HG02840 (cell line): ENCODE measurements around the gene BCAS4.
A peak's percentile ranks its signal among the peaks of the same experiment; 100 is the strongest.
"Not testable (repeated sequence)": the region's sequence is repeated elsewhere in the genome, so short reads cannot be mapped to it uniquely, and the experiment has no call there.

Experiments used
- ATAC-seq: cut with Tn5 transposase; IDR thresholded peaks from one replicate; pipeline ENCODE4 v1.9.1; 2021; ENCODE audit warnings: mild to moderate bottlenecking, moderate library complexity, moderate number of reproducible peaks; ENCODE audit not compliant: unreplicated experiment, low FRiP score

The BCAS4 gene

GRCh38 chr20:50769551-50770085 lies 25.2 kb upstream of the BCAS4 start:
- not testable (repeated sequence) for ATAC-seq

GRCh38 chr20:50771419-50772080 lies 23.3 kb upstream of the BCAS4 start:
- ATAC-seq = not testable (repeated sequence)

DNA sequence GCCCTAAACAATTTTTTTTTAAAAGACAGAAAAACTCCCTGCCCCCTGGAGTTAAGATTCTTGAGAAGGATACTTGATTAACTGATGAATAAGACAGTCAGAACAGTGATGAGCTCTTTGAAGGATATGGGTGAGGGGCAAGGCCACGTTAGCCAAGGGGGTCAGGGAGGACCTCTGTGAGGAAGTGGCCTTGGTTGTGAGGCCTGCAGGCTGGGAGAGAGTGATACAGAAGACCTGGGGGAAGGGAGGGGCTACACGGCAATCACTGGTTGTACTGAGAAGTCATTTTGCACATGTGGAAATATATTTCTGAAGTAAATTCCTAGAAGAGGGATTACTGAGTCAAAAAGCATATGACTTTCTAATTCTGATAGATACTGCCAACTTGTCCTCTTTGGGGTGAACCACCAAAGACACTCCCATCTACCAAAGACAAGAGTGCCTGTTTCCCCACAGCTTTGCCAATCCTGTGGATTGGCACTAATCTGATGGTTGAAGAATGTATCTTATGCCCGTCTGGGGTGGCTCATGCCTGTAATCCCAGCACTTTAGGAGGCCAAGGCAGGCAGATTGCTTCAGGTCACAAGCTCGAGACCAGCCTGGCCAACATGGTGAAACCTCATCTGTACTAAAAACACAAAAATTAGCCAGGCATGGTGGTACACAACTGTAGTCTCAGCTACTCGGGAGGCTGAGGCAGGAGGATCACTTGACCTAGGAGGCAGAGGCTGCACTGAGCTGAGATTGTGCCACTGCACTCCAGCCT lies 22.3 kb upstream of the BCAS4 start:
- ATAC-seq = no peak

DNA sequence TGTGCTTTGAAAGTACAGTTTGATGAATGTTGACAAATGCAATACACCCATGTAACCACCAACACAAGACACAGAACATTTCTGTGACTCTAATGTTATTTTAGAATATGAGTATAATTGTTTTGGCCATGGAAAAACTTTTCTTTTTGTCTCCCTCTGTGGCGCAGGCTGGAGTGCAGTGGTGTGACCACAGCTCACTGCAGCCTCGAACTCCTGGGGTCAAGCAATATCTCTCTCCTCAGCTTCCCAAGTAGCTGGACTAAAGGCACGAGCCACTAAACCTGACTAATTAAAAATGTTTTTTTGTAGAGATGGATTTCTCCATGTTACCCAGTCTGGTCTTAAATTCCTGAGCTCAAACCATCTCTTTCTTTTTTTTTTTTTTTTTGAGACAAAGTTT lies 20.3 kb upstream of the BCAS4 start:
- no peak for ATAC-seq

DNA sequence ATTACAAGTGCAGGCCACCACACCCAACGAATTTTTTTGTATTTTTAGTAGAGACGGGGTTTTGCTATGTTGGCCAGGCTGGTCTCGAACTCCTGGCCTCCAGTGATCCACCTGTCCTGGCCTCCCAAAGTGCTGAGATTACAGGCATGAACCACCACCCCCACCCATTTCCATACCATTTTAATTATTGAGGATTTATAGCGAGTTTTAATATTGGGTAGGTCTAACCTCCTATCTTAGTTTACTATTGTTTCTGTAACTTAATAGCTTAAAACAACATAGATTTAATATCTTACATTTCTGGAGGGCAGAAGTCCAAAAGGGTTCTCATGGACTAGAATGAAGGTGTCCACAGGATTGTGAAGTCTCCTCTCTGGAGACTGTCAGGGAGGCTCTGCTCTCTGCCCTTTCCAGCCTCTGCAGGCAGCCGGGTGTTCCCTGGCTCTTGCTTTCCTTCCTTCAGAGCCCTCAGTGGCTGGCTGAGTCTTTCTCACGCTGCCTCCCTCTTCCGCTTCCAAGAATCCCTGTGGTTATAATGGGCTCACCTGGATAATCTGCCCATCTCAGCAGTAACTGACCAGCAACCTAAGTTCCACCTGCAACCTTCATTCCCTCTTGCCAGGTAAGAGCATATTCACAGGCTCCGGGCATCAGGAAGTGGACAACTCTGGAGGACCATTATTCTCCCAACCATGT lies 18.6 kb upstream of the BCAS4 start:
- no peak for ATAC-seq

- no peak for ATAC-seq
Observed at GRCh38 chr20:50777373-50777772, 17.5 kb upstream of the BCAS4 start.

DNA sequence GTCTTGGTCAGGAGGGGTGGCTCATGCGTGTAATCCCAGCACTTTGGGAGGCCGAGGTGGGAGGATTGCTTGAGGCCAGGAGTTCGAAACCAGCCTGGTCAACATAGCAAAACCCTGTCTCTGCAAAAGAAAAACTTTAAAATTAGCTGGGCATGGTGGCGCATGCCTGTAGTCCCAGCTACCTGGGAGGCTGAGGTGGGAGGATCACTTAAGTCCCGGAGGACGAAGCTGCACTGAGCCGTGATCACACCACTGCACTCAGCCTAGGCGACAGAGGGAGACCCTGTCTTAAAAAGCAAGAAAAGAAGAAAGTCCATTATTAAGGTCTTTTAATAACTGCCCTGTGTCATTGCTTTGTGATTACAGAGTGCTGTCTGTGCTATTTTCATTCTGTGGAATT lies 15.9 kb upstream of the BCAS4 start:
- not testable (repeated sequence) for ATAC-seq

DNA sequence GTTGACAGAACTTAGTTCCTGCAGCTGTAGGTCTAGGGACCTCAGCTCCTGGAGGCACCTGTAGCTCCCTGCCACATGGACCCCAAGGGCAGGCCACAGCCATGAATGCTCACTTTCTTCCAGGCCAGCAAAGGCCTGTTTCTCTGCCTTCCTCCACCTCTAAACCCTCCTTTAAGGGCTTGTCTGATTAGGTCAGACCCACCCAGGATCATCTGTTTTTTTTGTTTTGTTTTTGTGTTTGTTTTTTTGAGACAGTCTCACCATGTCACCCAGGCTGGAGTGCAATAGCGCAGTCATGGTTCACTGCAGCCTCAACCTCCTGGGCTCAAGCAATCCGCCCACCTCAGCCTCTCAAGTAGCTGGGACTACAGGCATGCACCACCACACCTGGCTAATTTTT lies 11.5 kb upstream of the BCAS4 start:
- no peak for ATAC-seq

GRCh38 chr20:50783903-50784302 lies 11.0 kb upstream of the BCAS4 start:
- ATAC-seq = no peak

DNA sequence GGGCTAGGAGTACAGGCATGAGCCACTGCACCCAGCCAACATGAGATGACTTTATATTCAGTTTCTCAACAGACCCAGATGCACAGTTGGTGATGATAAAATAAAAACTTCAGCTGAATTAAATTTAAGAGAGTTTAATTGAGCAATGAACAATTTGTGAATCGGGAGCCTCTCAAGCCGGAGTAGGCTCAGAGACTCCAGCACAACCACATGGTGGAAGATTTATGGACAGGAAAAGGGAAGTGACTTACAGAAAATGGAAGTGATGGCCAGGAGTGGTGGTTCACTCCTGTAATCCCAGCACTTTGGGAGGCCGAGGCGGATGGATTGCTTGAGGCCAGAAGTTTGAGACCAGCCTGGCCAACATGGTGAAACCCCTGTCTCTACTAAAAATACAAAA lies 10.4 kb upstream of the BCAS4 start:
- no peak for ATAC-seq

- no peak for ATAC-seq
Observed at GRCh38 chr20:50786703-50787102, 8.2 kb upstream of the BCAS4 start.

GRCh38 chr20:50787181-50787580 lies 7.7 kb upstream of the BCAS4 start:
- no peak for ATAC-seq

GRCh38 chr20:50788045-50788991 lies 6.5 kb upstream of the BCAS4 start:
- ATAC-seq = no peak

DNA sequence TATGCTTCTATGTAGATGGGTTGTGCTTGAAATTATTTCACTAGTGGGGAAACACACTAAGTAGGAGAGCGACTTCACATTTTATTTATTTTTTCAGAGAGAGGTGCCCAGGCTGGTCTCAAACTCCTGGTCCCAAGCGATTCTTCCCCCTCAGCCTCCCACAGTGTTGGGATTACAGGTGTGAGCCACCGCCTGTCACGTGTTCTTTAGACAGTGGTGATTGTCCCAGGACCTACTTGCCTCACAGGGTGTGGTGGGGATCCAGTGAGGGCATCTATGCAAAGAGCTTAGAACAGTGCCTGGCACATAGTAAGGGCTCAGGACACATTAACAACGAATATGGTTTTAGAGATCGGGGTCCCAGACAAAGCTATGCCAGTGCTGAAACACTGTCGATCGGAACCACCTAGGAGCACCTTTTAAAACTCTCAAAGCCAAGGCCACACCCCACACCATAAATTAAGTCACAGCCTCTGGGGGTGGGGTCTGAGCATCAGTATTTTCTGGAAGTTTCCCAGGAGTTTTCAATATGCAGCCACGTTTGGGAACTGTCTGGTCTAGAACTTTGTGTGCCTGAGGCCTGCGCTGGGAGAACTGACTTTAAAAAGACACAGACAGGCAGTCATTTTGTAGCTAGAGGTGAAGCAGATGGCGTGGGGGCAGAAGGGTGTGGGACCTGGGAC lies 4.8 kb upstream of the BCAS4 start:
- ATAC-seq = no peak

DNA sequence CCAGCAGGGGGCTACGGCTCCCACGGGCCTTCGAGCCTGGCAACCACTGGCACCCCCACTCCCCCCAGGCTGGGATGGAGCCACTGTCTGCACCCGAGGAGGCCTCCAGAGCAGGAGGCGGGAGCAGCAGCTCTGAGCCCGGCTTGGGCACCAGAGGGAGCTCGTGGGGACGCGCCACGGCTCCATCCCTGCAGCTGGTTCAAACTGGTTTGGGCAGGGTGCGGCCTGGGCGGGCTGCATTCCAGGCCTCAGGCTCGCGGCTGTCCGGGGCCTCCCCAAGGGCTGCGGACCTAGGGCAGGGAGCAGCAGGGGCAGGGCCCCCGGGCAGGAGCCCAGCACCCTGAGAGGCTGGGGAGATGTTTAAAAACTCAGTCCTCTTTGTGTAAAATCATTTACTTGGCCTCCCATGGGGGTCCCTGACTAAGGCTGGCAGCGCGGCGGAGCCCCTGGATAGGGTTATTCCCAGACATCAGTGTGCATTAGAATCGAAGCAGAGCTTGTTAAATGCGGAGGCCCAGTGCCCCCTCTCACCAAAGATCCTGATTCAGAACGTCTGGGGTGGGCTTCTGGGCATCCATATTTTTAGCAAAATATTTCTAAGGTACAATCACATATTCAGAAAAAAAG lies 4.1 kb upstream of the BCAS4 start:
- peak; percentile 37 for ATAC-seq

DNA sequence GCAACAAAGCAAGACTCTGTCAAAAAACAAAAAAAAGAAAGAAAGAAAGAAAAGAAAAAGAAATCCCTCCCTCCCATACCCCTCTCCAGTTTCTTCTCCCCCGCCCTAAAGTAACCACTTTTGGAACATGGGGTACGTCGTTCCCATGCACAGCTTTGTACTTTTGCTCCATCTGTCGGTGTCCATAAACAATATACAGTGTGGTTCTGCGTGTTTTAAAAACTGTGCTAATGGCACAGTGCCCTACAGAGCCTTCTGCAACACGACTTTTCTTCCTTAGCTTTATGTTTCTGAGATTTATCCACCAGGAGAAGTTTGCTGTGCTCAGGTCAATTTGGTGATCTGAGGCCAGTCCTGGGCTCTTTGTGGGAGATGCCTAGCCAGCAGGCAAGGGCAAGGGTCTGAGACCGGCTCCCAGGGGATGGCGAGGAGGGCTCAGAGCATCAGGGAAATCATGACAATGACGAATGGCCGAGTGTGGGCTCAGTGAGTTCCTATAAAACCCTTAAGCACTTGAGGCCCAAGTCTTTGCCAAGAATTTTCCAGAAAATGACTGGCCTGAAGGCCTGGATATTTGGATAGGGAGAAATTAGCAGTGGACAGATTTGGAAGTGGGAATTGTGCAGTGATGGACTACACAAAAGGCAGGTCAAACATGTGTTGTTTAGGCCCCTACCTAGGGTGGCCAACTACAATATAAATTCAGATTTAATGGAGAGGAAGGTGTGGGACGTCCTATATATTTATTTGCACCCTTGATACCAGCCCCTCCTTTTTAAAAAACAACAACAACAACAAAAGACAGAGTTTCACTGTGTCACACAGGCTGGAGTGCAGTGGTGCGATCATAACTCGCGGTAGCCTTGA lies 1.9 kb upstream of the BCAS4 start:
- no peak for ATAC-seq

DNA sequence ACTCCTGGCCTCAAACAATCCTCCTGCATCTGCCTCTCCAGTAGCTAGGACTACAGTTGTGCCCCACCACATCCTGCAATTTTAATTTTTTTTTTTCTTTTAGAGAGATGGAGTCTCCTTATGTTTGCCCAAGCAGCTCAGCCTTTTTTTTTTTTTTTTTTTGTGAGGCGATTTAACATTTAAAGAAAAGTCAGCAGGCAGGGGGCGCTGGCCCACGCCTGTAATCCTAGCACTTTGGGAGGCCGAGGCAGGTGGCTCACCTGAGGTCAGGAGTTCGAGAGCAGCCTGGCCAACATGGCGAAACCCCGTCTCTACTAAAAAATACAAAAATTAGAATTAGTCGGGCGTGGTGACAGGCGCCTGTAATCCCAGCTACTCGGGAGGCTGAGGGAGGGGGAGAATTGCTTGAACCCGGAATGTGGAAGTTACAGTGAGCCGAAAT lies 1.3 kb upstream of the BCAS4 start:
- ATAC-seq = not testable (repeated sequence)

DNA sequence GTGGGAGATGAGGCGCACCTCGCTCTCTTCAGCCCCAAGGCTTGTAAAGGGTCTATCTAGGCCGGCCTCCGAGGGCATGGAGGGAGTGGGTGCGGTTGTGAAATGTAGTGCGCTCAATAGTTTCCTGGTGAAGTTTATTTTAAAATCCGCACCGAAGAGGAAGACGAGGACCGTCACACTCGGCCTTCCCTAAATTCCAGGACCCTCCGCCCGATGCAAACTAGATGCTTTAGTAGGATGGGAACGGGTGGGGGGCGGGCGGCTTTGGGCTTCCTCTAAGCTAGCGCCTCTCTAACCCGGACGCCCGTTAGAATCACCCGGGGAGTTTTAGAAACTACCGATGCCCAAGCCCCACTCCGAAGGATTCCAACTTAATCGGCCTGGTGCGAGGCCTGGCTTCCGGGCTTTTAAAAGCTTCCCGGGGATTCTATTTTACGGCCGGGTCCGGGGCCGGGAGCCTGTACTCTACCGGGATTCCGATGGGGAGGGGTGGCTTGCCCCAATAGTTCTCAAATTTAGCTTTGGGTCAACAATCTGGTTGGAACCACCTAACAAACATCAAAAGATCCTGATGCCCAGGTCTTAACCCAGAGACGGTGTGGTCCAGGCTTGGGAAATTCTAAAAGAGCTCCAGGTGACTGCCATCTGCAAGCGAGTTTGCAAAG lies 548 bp upstream of the BCAS4 start:
- ATAC-seq = no peak
